Measurements from ENCODE around the gene TESPA1. TPM values are rescaled to one million over a fixed set of nuclear protein-coding genes. Genes with fewer than 3 reads are reported as not detected.

Gene TESPA1
- total and polyA plus RNA-seq, 4 experiments from 2014 or later, result 105 to 287 (median 243) TPM

DNA sequence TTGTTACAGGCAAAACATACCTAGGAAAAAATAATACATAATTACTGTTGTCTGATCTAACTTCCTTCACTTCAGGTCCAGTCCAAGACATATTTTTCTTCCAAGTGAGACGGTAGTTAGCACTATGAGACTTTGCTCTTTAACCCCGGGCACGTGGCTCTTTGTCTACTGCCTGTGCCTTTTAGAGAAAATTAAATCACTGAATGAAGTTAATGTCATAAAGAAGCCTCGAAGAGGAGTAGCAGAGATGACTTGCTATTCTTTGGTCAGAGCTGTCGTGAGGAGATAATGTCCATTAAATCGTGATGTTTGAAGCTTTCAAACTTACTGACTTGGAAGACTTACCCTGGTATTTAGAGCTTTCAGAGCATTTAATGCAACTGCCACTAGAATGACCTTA lies 8.7 kb downstream of the TESPA1 start:
- ChIA-PET CTCF (ENCODE audit: partially characterized antibody) (interaction anchor here (0.9 to 8.5 kb wide), 8 partner anchors 9 to 251 kb away, joined by 3 to 67 read pairs (median 8); partner anchors contain the start of genes MUCL1 and TESPA1), POLR2A (ENCODE audit: partially characterized antibody) (interaction anchor here (1.5 to 6.0 kb wide), 4 partner anchors 8 to 17 kb away, joined by 5 to 96 read pairs (median 25); partner anchors contain the start of gene TESPA1)
- H3K27ac Mint-ChIP-seq, result peak overlapping the region; percentile 69 to 99 (median 94)
- H3K27me3 Mint-ChIP-seq, result no peaks in the 10 kb centered on the region
- H3K4me1 Mint-ChIP-seq, result peaks cover 75 to 100% (median 88%) of the 10 kb centered on the region in 4 donors
- peaks cover 81 to 89% of the 10 kb centered on the region in 2 donors for H3K36me3 Mint-ChIP-seq
- H3K4me3 Mint-ChIP-seq, result peak overlapping the region; percentile 31 to 99 (median 90)
- peak overlapping the region; percentile 38 for H3K27ac ChIP-seq (ENCODE audit: low read depth, low read length)
- H3K4me3 ChIP-seq (ENCODE audit: low read length in 2 of 2), result no peak overlapping the region
- peaks cover 29% of the 10 kb centered on the region for H3K36me3 ChIP-seq (ENCODE audit: insufficient read depth, low read length)
- no peaks in the 10 kb centered on the region for H3K27me3 ChIP-seq (ENCODE audit: insufficient read depth, low read length)
- no peaks in the 10 kb centered on the region for H3K9me3 ChIP-seq (ENCODE audit: control insufficient read depth in 1 of 2, low read length in 2 of 2)
- H3K9me3 Mint-ChIP-seq, result no peaks in the 10 kb centered on the region
- no peak for DNase-seq
- H3K4me1 ChIP-seq (ENCODE audit: insufficient read depth, low read length), result peaks cover 97% of the 10 kb centered on the region
- intact Hi-C loops (cut with micrococcal nuclease), result loop anchor here (1.0 kb wide), 1 partner anchor 8 kb away; the partner anchor contains the start of gene TESPA1

DNA sequence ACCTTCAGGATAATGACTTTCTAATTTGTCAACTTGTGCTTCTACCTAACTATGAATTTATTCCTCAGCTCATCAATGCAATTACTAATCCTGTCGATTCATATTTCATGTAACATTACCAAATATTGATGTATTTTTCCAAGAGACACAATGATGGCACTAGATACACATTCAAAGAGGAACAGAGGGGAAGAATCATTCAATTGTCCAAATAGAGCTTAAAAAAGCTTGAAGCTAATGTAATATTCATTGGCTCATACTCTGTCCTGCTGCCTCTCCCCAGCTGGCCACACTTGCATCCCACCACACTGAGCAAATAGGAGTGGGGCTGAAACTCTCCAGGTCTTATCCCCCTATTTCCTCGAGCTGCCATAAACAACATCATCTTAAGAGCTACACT lies 9.3 kb downstream of the TESPA1 start:
- intact Hi-C loops (cut with micrococcal nuclease), result loop anchor here (1.0 kb wide), 1 partner anchor 9 kb away; the partner anchor contains the start of gene TESPA1
- Mint-ChIP-seq H3K36me3 (peaks cover 84 to 90% of the 10 kb centered on the region in 2 donors), H3K4me1 (peaks cover 77 to 100% (median 91%) of the 10 kb centered on the region in 4 donors), H3K4me3 (peak overlapping the region; percentile 49 to 99 (median 66)), H3K27ac (peak overlapping the region; percentile 66 to 95 (median 87)), H3K27me3 (no peaks in the 10 kb centered on the region), H3K9me3 (no peaks in the 10 kb centered on the region)
- no peaks in the 10 kb centered on the region for H3K9me3 ChIP-seq (ENCODE audit: control insufficient read depth in 1 of 2, low read length in 2 of 2)
- H3K4me1 ChIP-seq (ENCODE audit: insufficient read depth, low read length), result peaks cover 97% of the 10 kb centered on the region
- H3K36me3 ChIP-seq (ENCODE audit: insufficient read depth, low read length), result peaks cover 34% of the 10 kb centered on the region
- H3K4me3 ChIP-seq (ENCODE audit: low read length in 2 of 2), result no peak overlapping the region
- H3K27me3 ChIP-seq (ENCODE audit: insufficient read depth, low read length), result no peaks in the 10 kb centered on the region
- no peak for DNase-seq
- POLR2A ChIA-PET (ENCODE audit: partially characterized antibody), result interaction anchor here (1.5 to 6.0 kb wide), 4 partner anchors 8 to 17 kb away, joined by 5 to 96 read pairs (median 25); partner anchors contain the start of gene TESPA1
- H3K27ac ChIP-seq (ENCODE audit: low read depth, low read length), result no peak overlapping the region
- CTCF ChIA-PET (ENCODE audit: partially characterized antibody), result interaction anchor here (0.8 to 8.5 kb wide), 9 partner anchors 8 to 250 kb away, joined by 3 to 67 read pairs (median 4); partner anchors contain the start of genes MUCL1 and TESPA1

DNA sequence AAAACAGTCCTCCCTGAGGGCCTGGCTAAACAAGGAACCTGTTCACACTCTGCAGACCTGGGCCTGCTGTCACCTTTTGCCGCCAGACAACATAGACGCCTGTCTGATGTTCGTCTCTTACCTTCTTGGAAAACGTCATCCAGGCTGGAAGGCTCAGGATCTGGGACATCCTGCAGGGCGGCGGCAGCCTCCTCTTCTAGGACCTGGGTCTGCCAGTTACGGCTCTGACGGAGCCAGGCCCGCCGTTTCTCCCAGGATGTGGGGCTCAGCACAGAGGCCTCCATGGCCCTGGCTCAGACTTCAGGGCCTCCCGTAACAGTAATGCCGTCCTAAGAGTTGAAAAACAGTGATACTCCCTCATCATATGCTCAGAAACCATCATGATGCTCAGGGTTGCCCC lies 10.3 kb downstream of the TESPA1 start:
- intact Hi-C loops (cut with micrococcal nuclease), result no loop called here
- H3K4me3 Mint-ChIP-seq, result peak overlapping the region in 7 of 8 donors; percentile 38 to 70 (median 60)
- peak overlapping the region; percentile 42 for H3K27ac ChIP-seq (ENCODE audit: low read depth, low read length)

DNA sequence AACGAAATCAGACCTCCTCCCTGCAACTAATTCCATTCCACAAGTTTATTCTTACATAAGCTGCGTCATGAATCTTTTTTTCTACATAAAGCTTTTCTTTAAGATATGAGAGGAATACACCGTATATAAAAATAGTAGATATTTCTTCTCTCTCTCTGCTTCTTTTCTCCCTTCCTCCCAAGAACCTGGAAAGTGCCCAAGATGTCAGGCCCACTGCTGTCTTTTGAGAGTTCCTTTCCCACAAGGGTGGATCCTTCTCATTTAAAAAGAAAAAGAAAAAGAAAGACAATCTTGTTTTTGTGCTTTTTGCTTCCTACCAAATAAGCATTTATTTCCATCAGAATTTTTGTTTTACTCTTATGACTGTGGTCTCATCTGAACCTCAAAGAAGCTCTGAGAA lies 11.0 kb downstream of the TESPA1 start:
- Histone ChIP-seq H3K27ac (ENCODE audit: low read depth, low read length) (no peak overlapping the region), H3K4me1 (ENCODE audit: insufficient read depth, low read length) (peaks cover 98% of the 10 kb centered on the region), H3K36me3 (ENCODE audit: insufficient read depth, low read length) (peaks cover 34% of the 10 kb centered on the region), H3K9me3 (ENCODE audit: control insufficient read depth in 1 of 2, low read length in 2 of 2) (no peaks in the 10 kb centered on the region), H3K4me3 (ENCODE audit: low read length in 2 of 2) (no peak overlapping the region), H3K27me3 (ENCODE audit: insufficient read depth, low read length) (no peaks in the 10 kb centered on the region)
- ChIA-PET CTCF (ENCODE audit: partially characterized antibody) (interaction anchor here (0.8 to 8.5 kb wide), 6 partner anchors 10 to 224 kb away, joined by 3 to 67 read pairs (median 11); partner anchors contain the start of gene TESPA1), POLR2A (ENCODE audit: partially characterized antibody) (interaction anchor here (3.6 kb wide), 1 partner anchor 11 kb away, joined by 45 read pairs; the partner anchor contains the start of gene TESPA1)
- intact Hi-C loops (cut with micrococcal nuclease), result no loop called here
- H3K4me1 Mint-ChIP-seq, result peaks cover 69 to 95% (median 83%) of the 10 kb centered on the region in 4 donors
- peaks cover 70 to 80% of the 10 kb centered on the region in 2 donors for H3K36me3 Mint-ChIP-seq
- H3K27me3 Mint-ChIP-seq, result no peaks in the 10 kb centered on the region
- peak overlapping the region; percentile 84 to 95 (median 90) for H3K27ac Mint-ChIP-seq
- H3K4me3 Mint-ChIP-seq, result peak overlapping the region in 6 of 8 donors; percentile 37 to 67 (median 52)
- no peaks in the 10 kb centered on the region for H3K9me3 Mint-ChIP-seq
- no peak for DNase-seq

More for the DNA sequence above, 10.3 kb downstream of the TESPA1 start:
- POLR2A ChIA-PET (ENCODE audit: partially characterized antibody), result interaction anchor here (3.6 kb wide), 1 partner anchor 10 kb away, joined by 45 read pairs; the partner anchor contains the start of gene TESPA1
- Mint-ChIP-seq H3K9me3 (no peaks in the 10 kb centered on the region), H3K4me1 (peaks cover 73 to 98% (median 87%) of the 10 kb centered on the region in 4 donors), H3K27me3 (no peaks in the 10 kb centered on the region), H3K27ac (peak overlapping the region; percentile 84 to 95 (median 88)), H3K36me3 (peaks cover 75 to 84% of the 10 kb centered on the region in 2 donors)
- Histone ChIP-seq H3K4me1 (ENCODE audit: insufficient read depth, low read length) (peaks cover 98% of the 10 kb centered on the region), H3K36me3 (ENCODE audit: insufficient read depth, low read length) (peaks cover 34% of the 10 kb centered on the region), H3K4me3 (ENCODE audit: low read length in 2 of 2) (no peak overlapping the region), H3K9me3 (ENCODE audit: control insufficient read depth in 1 of 2, low read length in 2 of 2) (no peaks in the 10 kb centered on the region), H3K27me3 (ENCODE audit: insufficient read depth, low read length) (no peaks in the 10 kb centered on the region)
- CTCF ChIA-PET (ENCODE audit: partially characterized antibody), result interaction anchor here (0.8 to 8.5 kb wide), 6 partner anchors 10 to 225 kb away, joined by 3 to 67 read pairs (median 14); partner anchors contain the start of gene TESPA1
- DNase-seq, result no peak

- peak overlapping the region; percentile 73 to 86 (median 85) for H3K27ac Mint-ChIP-seq
- no peaks in the 10 kb centered on the region for H3K9me3 Mint-ChIP-seq
- CTCF ChIA-PET (ENCODE audit: partially characterized antibody), result interaction anchor here (1.0 to 8.5 kb wide), 10 partner anchors 9 to 269 kb away, joined by 3 to 67 read pairs (median 6); partner anchors contain the start of genes MUCL1 and TESPA1
- peaks cover 65 to 95% (median 83%) of the 10 kb centered on the region in 4 donors for H3K4me1 Mint-ChIP-seq
- peak overlapping the region in 4 of 8 donors; percentile 5 to 45 (median 42) for H3K4me3 Mint-ChIP-seq
- no peak for DNase-seq
- Histone ChIP-seq H3K9me3 (ENCODE audit: control insufficient read depth in 1 of 2, low read length in 2 of 2) (no peaks in the 10 kb centered on the region), H3K36me3 (ENCODE audit: insufficient read depth, low read length) (peaks cover 52% of the 10 kb centered on the region), H3K4me1 (ENCODE audit: insufficient read depth, low read length) (peaks cover 93% of the 10 kb centered on the region), H3K27me3 (ENCODE audit: insufficient read depth, low read length) (no peaks in the 10 kb centered on the region), H3K27ac (ENCODE audit: low read depth, low read length) (no peak overlapping the region), H3K4me3 (ENCODE audit: low read length in 2 of 2) (no peak overlapping the region)
- H3K27me3 Mint-ChIP-seq, result no peaks in the 10 kb centered on the region
- POLR2A ChIA-PET (ENCODE audit: partially characterized antibody), result interaction anchor here (1.1 to 9.3 kb wide), 7 partner anchors 7 to 36 kb away, joined by 3 to 141 read pairs (median 5); partner anchors contain the start of gene TESPA1
- peaks cover 77 to 82% of the 10 kb centered on the region in 2 donors for H3K36me3 Mint-ChIP-seq
- intact Hi-C loops (cut with micrococcal nuclease), result no loop called here
Observed at GRCh38 chr12:54970741-54971140, 13.8 kb downstream of the TESPA1 start.

GRCh38 chr12:54968181-54968730 lies 16.3 kb downstream of the TESPA1 start:
- intact Hi-C loops (cut with micrococcal nuclease), result loop anchor here (1.0 kb wide), 1 partner anchor 16 kb away; the partner anchor contains the start of gene TESPA1
- Histone ChIP-seq H3K4me3 (ENCODE audit: low read length in 2 of 2) (no peak overlapping the region), H3K9me3 (ENCODE audit: control insufficient read depth in 1 of 2, low read length in 2 of 2) (no peaks in the 10 kb centered on the region), H3K36me3 (ENCODE audit: insufficient read depth, low read length) (peaks cover 61% of the 10 kb centered on the region), H3K27me3 (ENCODE audit: insufficient read depth, low read length) (no peaks in the 10 kb centered on the region), H3K27ac (ENCODE audit: low read depth, low read length) (peak overlapping the region; percentile 46), H3K4me1 (ENCODE audit: insufficient read depth, low read length) (peaks cover 74% of the 10 kb centered on the region)
- DNase-seq, result peak; percentile 34 to 67 (median 57)
- Mint-ChIP-seq H3K27me3 (no peaks in the 10 kb centered on the region), H3K4me1 (peaks cover 61 to 91% (median 79%) of the 10 kb centered on the region in 4 donors), H3K27ac (peak overlapping the region; percentile 70 to 94 (median 87)), H3K4me3 (peak overlapping the region; percentile 59 to 84 (median 78)), H3K9me3 (no peaks in the 10 kb centered on the region), H3K36me3 (peaks cover 76 to 80% of the 10 kb centered on the region in 2 donors)
- CTCF ChIA-PET (ENCODE audit: partially characterized antibody), result interaction anchor here (1.4 to 8.5 kb wide), 8 partner anchors 10 to 219 kb away, joined by 5 to 67 read pairs (median 10); no protein-coding TSS in a partner anchor
- POLR2A ChIA-PET (ENCODE audit: partially characterized antibody), result interaction anchor here (0.7 to 9.3 kb wide), 4 partner anchors 10 to 33 kb away, joined by 3 to 141 read pairs (median 50); partner anchors contain the start of gene TESPA1
